Keratinocyte (primary cell): Measurements from ENCODE around the gene SACM1L. TPM values are rescaled to one million over a fixed set of nuclear protein-coding genes. Genes with fewer than 3 reads are reported as not detected.

Source experiments
- DNase-seq: peaks from one replicate; pipeline ENCODE4 v3.0.0-alpha.2; 2011; ENCODE audit warnings: low read depth, missing footprints, low spot score
- FAIRE-seq: peaks from 2 replicates; lab custom pipeline; 2011; peaks lifted over from hg19 to GRCh38; lab: Jason Lieb, UNC
- H2AFZ ChIP-seq: 2 replicates; pipeline ENCODE4 v1.6.0; 2012; ENCODE audit warnings: low read length, control low read depth, inconsistent platforms; ENCODE audit not compliant: control insufficient read depth
- H3K27ac ChIP-seq: 2 replicates; pipeline ENCODE4 v1.5.1; 2011; ENCODE audit warnings: low read length; ENCODE audit not compliant: control insufficient read depth, insufficient read depth
- H3K27me3 ChIP-seq: 3 replicates; pipeline ENCODE4 v1.6.0; 2011; ENCODE audit warnings: low read length; ENCODE audit not compliant: control insufficient read depth, insufficient read depth; ENCODE audit errors: extremely low read depth
- H3K36me3 ChIP-seq, 2 experiments: 2 replicates in 1 of 2; 3 replicates in 1 of 2; pipeline ENCODE4 v1.5.1; 2011; ENCODE audit warnings: low read length in 2 of 2, mild to moderate bottlenecking in 1 of 2; ENCODE audit not compliant: control insufficient read depth in 2 of 2, insufficient read depth in 2 of 2; ENCODE audit errors: extremely low read depth in 1 of 2
- H3K4me1 ChIP-seq: 3 replicates; pipeline ENCODE4 v1.5.1; 2011; ENCODE audit warnings: low read length; ENCODE audit not compliant: control insufficient read depth, insufficient read depth; ENCODE audit errors: extremely low read depth
- H3K4me2 ChIP-seq: 3 replicates; pipeline ENCODE4 v1.6.0; 2011; ENCODE audit warnings: low read depth, low read length; ENCODE audit not compliant: control insufficient read depth, insufficient read depth; ENCODE audit errors: extremely low read depth
- H3K4me3 ChIP-seq, 3 experiments: fragments of 200-600 bp in 1 of 3; sonication (generic) in 1 of 3; 2 replicates in 2 of 3; 3 replicates in 1 of 3; pipeline ENCODE4 v1.5.1; 2011 to 2016; ENCODE audit warnings: low read length in 3 of 3, mild to moderate bottlenecking in 3 of 3, control low read depth in 2 of 3, inconsistent platforms in 1 of 3, low read depth in 1 of 3, mixed read lengths in 1 of 3, mixed run types in 1 of 3, moderate library complexity in 1 of 3; ENCODE audit not compliant: control insufficient read depth in 2 of 3, insufficient read depth in 2 of 3; ENCODE audit errors: extremely low read depth in 1 of 3
- H3K79me2 ChIP-seq: 2 replicates; pipeline ENCODE4 v1.6.0; 2012; ENCODE audit warnings: low read length; ENCODE audit not compliant: control insufficient read depth, insufficient read depth
- H3K9ac ChIP-seq: 3 replicates; pipeline ENCODE4 v1.6.0; 2011; ENCODE audit warnings: low read length; ENCODE audit not compliant: control insufficient read depth, insufficient read depth; ENCODE audit errors: extremely low read depth
- H3K9me1 ChIP-seq: 3 replicates; pipeline ENCODE4 v1.6.0; 2011; ENCODE audit warnings: low read length; ENCODE audit not compliant: control insufficient read depth, insufficient read depth; ENCODE audit errors: extremely low read depth
- H3K9me3 ChIP-seq: 2 replicates; pipeline ENCODE4 v1.5.1; 2012; ENCODE audit warnings: low read depth, low read length; ENCODE audit not compliant: control insufficient read depth
- H4K20me1 ChIP-seq: 3 replicates; pipeline ENCODE4 v1.6.0; 2011; ENCODE audit warnings: low read length; ENCODE audit not compliant: control insufficient read depth, insufficient read depth; ENCODE audit errors: extremely low read depth
- CTCF ChIP-seq, 3 experiments: IDR thresholded peaks in 1 of 3; conservative IDR thresholded peaks in 1 of 3; optimal IDR thresholded peaks in 1 of 3; 2 replicates in 2 of 3; 3 replicates in 1 of 3; pipeline versions ENCODE3 to v1.5.1; 2011; ENCODE audit warnings: low read length in 3 of 3, mild to moderate bottlenecking in 3 of 3, moderate library complexity in 2 of 3, control low read depth in 1 of 3, inconsistent platforms in 1 of 3; ENCODE audit not compliant: insufficient read depth in 2 of 3; ENCODE audit errors: extremely low read depth in 1 of 3
- EZH2 ChIP-seq: IDR thresholded peaks from one replicate; pipeline ENCODE4 v1.6.1; 2012; ENCODE audit warnings: inconsistent platforms, mild to moderate bottlenecking, low read length, moderate library complexity
- dilution Hi-C: fragments of 300-500 bp; cut with MboI; formaldehyde crosslinking; loops from one replicate; pipeline ENCODE4 v1.7.0; 2020; ENCODE audit warnings: low sequenced_read_pairs; ENCODE audit not compliant: extremely low pct_ligation_motif_present
- polyA plus RNA-seq, 5 experiments: library from polyadenylated mRNA; depleted of rRNA in 3 of 5; stranded (reverse) in 3 of 5; stranded (forward) in 1 of 5; unstranded in 1 of 5; fragments of >200 nt; gene quantifications; 1 replicate in 1 of 5; 2 replicates in 3 of 5; 3 replicates in 1 of 5; pipeline versions ENCODE4 v1.2.1 to v1.2.3, GENCODE V29; 2011 to 2012; ENCODE audit warnings: missing spikeins in 2 of 5, low read depth in 1 of 5, low replicate concordance in 1 of 5

Gene SACM1L
- polyA plus RNA-seq, 1 donor (not counting 4 experiments of a cell fraction or from before 2014, with no cell fraction given), result 44.3 TPM

GRCh38 chr3:45666757-45667431, 22.3 kb upstream of the SACM1L start:
- H4K20me1 ChIP-seq, result peaks cover 3% of the 10 kb centered on the region
- H3K9me3 ChIP-seq, result no peaks in the 10 kb centered on the region
- no peaks in the 10 kb centered on the region for H3K79me2 ChIP-seq
- H3K36me3 ChIP-seq, result peaks cover 6 to 15% of the 10 kb centered on the region in 2 experiments
- FAIRE-seq (no peak), DNase-seq (no peak)
- no peak overlapping the region for H2AFZ ChIP-seq
- no peaks in the 10 kb centered on the region for H3K27me3 ChIP-seq
- H3K4me2 ChIP-seq, result no peak overlapping the region
- H3K9me1 ChIP-seq, result no peaks in the 10 kb centered on the region
- H3K4me3 ChIP-seq, result no peak overlapping the region
- H3K4me1 ChIP-seq, result peaks cover 26% of the 10 kb centered on the region
- no peak overlapping the region for H3K9ac ChIP-seq
- TF ChIP-seq EZH2 (no peak), CTCF (optimal IDR thresholded peaks at IDR 0.05 in 1 of 3, IDR thresholded peaks at IDR 0.05 in 1 of 3, conservative IDR thresholded peaks at IDR 0.05 in 1 of 3; ENCODE audit: extremely low read depth in 1 of 3, insufficient read depth in 2 of 3, low read length in 3 of 3) (no peak)
- dilution Hi-C loops, result loop anchor here (25.0 kb wide), 1 partner anchor 155 kb away; no protein-coding TSS in a partner anchor
- H3K27ac ChIP-seq, result no peak overlapping the region

GRCh38 chr3:45667569-45667934, 21.6 kb upstream of the SACM1L start:
- Histone ChIP-seq H3K79me2 (no peaks in the 10 kb centered on the region), H3K27ac (no peak overlapping the region), H3K4me1 (peaks cover 26% of the 10 kb centered on the region), H3K9me3 (no peaks in the 10 kb centered on the region), H3K4me2 (no peak overlapping the region), H3K9me1 (no peaks in the 10 kb centered on the region), H3K27me3 (no peaks in the 10 kb centered on the region), H3K9ac (no peak overlapping the region), H3K36me3 (peaks cover 8 to 18% of the 10 kb centered on the region in 2 experiments), H2AFZ (no peak overlapping the region), H3K4me3 (no peak overlapping the region), H4K20me1 (peaks cover 3% of the 10 kb centered on the region)
- dilution Hi-C loops, result loop anchor here (25.0 kb wide), 1 partner anchor 155 kb away; no protein-coding TSS in a partner anchor
- FAIRE-seq (no peak), DNase-seq (no peak)
- TF ChIP-seq EZH2, result no peak
- no peak for TF ChIP-seq CTCF (optimal IDR thresholded peaks at IDR 0.05 in 1 of 3, IDR thresholded peaks at IDR 0.05 in 1 of 3, conservative IDR thresholded peaks at IDR 0.05 in 1 of 3; ENCODE audit: extremely low read depth in 1 of 3, insufficient read depth in 2 of 3, low read length in 3 of 3)
